ES-I3 (cell line): Measurements from ENCODE around the gene TTLL13.
A peak's percentile ranks its signal among the peaks of the same experiment; 100 is the strongest.

Experiments
- H3K36me3 ChIP-seq: 2 replicates; pipeline ENCODE4 v1.6.1; 2013; ENCODE audit warnings: mild to moderate bottlenecking, low read length, control low read depth, moderate library complexity; ENCODE audit not compliant: insufficient read depth
- H3K4me1 ChIP-seq: 2 replicates; pipeline ENCODE4 v1.6.1; 2013; ENCODE audit warnings: mild to moderate bottlenecking, control low read depth, low read length; ENCODE audit not compliant: insufficient read depth
- H3K9ac ChIP-seq: 2 replicates; pipeline ENCODE4 v1.6.1; 2013; ENCODE audit warnings: low read depth, mild to moderate bottlenecking, low read length, moderate library complexity
- H3K9me3 ChIP-seq: 2 replicates; pipeline ENCODE4 v1.6.1; 2013; ENCODE audit warnings: mild to moderate bottlenecking, low read length, moderate library complexity; ENCODE audit not compliant: control insufficient read depth, insufficient read depth

The TTLL13 gene

GRCh38 chr15:90225047-90225446, 24.3 kb upstream of the TTLL13 start:
- H3K9me3 ChIP-seq, result no peaks in the 10 kb centered on the region
- H3K4me1 ChIP-seq, result no peaks in the 10 kb centered on the region
- H3K9ac ChIP-seq, result no peak overlapping the region
- peaks cover 10% of the 10 kb centered on the region for H3K36me3 ChIP-seq

- Histone ChIP-seq H3K36me3 (peaks cover 10% of the 10 kb centered on the region), H3K9me3 (no peaks in the 10 kb centered on the region), H3K9ac (no peak overlapping the region), H3K4me1 (no peaks in the 10 kb centered on the region)
Measured at GRCh38 chr15:90225504-90226234, 23.7 kb upstream of the TTLL13 start.

GRCh38 chr15:90227336-90227735, 22.0 kb upstream of the TTLL13 start:
- Histone ChIP-seq H3K36me3 (peaks cover 9% of the 10 kb centered on the region), H3K4me1 (no peaks in the 10 kb centered on the region), H3K9me3 (no peaks in the 10 kb centered on the region), H3K9ac (no peak overlapping the region)

- Histone ChIP-seq H3K9me3 (no peaks in the 10 kb centered on the region), H3K9ac (no peak overlapping the region), H3K4me1 (no peaks in the 10 kb centered on the region), H3K36me3 (peaks cover 5% of the 10 kb centered on the region)
Measured at GRCh38 chr15:90227816-90228772, 21.3 kb upstream of the TTLL13 start.

GRCh38 chr15:90228960-90229359, 20.4 kb upstream of the TTLL13 start:
- H3K9ac ChIP-seq, result no peak overlapping the region
- no peaks in the 10 kb centered on the region for H3K4me1 ChIP-seq
- no peaks in the 10 kb centered on the region for H3K9me3 ChIP-seq
- peaks cover 5% of the 10 kb centered on the region for H3K36me3 ChIP-seq

GRCh38 chr15:90230071-90230494, 19.3 kb upstream of the TTLL13 start:
- Histone ChIP-seq H3K9me3 (no peaks in the 10 kb centered on the region), H3K36me3 (no peaks in the 10 kb centered on the region; the same call in 1 of the 2 replicates), H3K4me1 (0 out of 2 replicates have a peak, but pooled peaks cover 3% of the 10 kb centered on the region), H3K9ac (no peak overlapping the region)

GRCh38 chr15:90230610-90231009, 18.7 kb upstream of the TTLL13 start:
- no peak overlapping the region for H3K9ac ChIP-seq
- no peaks in the 10 kb centered on the region; the same call in 1 of the 2 replicates for H3K36me3 ChIP-seq
- H3K4me1 ChIP-seq, result 0 out of 2 replicates have a peak, but pooled peaks cover 3% of the 10 kb centered on the region
- H3K9me3 ChIP-seq, result no peaks in the 10 kb centered on the region

- Histone ChIP-seq H3K4me1 (0 out of 2 replicates have a peak, but pooled peaks cover 3% of the 10 kb centered on the region), H3K9ac (no peak overlapping the region), H3K36me3 (no peaks in the 10 kb centered on the region; the same call in 1 of the 2 replicates), H3K9me3 (no peaks in the 10 kb centered on the region)
Measured at GRCh38 chr15:90231028-90232017, 18.0 kb upstream of the TTLL13 start.

- Histone ChIP-seq H3K36me3 (no peaks in the 10 kb centered on the region; the same call in 1 of the 2 replicates), H3K9me3 (no peaks in the 10 kb centered on the region), H3K9ac (no peak overlapping the region), H3K4me1 (0 out of 2 replicates have a peak, but pooled peaks cover 3% of the 10 kb centered on the region)
Measured at GRCh38 chr15:90232196-90232595, 17.2 kb upstream of the TTLL13 start.

GRCh38 chr15:90232941-90233386, 16.4 kb upstream of the TTLL13 start:
- Histone ChIP-seq H3K9me3 (no peaks in the 10 kb centered on the region), H3K4me1 (0 out of 2 replicates have a peak, but pooled peaks cover 3% of the 10 kb centered on the region), H3K36me3 (no peaks in the 10 kb centered on the region), H3K9ac (peak overlapping the region; percentile 71; the same call in 1 of the 2 replicates)

GRCh38 chr15:90233387-90234095, 15.8 kb upstream of the TTLL13 start, which contains the start of gene CIB1:
Gene CIB1, minus strand, starts transcription at chr15:90233941. Its CDS starts 56 bp downstream, at chr15:90233885.
- Histone ChIP-seq H3K36me3 (no peaks in the 10 kb centered on the region), H3K9me3 (no peaks in the 10 kb centered on the region), H3K4me1 (0 out of 2 replicates have a peak, but pooled peaks cover 3% of the 10 kb centered on the region), H3K9ac (peak within 1 kb of the TSS; percentile 71)

GRCh38 chr15:90234096-90234988, 15.0 kb upstream of the TTLL13 start, which contains the start of gene GDPGP1:
Gene GDPGP1, plus strand, starts transcription at chr15:90234209. Its CDS starts 6,700 bp downstream, at chr15:90240909.
- no peaks in the 10 kb centered on the region for H3K36me3 ChIP-seq
- no peaks in the 10 kb centered on the region for H3K9me3 ChIP-seq
- H3K4me1 ChIP-seq, result 0 out of 2 replicates have a peak, but pooled peaks cover 3% of the 10 kb centered on the region
- peak within 1 kb of the TSS; percentile 71 for H3K9ac ChIP-seq
